HG02642 (cell line): ENCODE results near the gene DCAKD.

Experiments
- ATAC-seq: cut with Tn5 transposase; IDR thresholded peaks from one replicate; pipeline ENCODE4 v1.9.1; 2021; ENCODE audit warnings: mild to moderate bottlenecking; ENCODE audit not compliant: unreplicated experiment, poor library complexity

DCAKD gene

DNA sequence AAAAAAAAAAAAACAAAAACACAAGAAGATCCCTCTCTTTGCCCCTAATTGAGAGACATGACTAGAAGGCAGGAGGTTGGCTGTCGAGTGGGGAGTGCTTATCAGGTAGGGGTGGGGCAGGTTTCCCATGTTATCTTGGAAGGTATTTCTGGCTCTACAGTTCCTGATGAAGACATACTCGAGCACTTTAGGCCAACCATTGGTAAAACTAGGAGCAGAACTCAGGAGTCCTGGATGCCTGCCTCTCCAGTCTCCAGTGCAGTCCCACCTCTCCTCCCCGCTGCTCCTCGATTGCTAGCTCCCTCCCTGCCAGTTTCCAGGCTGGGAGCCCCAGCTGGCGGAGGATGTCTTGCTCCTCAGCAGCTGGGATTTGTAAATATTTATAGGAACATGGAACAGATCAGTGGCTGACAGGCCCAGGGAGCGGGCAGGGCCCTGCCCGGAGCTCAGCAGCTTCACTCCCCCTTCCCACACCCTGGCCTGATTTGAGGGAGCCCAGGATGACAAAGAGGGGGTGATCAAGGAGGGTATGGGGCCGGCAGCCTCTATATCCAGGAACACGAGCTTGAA, 71.9 kb downstream of the DCAKD start:
- ATAC-seq = no peak

- no peak for ATAC-seq
These were observed 72.6 kb downstream of the DCAKD start for GRCh38 chr17:44978807-44979206.

- ATAC-seq = no peak
These were observed 73.5 kb downstream of the DCAKD start for GRCh38 chr17:44977814-44978550.

DNA sequence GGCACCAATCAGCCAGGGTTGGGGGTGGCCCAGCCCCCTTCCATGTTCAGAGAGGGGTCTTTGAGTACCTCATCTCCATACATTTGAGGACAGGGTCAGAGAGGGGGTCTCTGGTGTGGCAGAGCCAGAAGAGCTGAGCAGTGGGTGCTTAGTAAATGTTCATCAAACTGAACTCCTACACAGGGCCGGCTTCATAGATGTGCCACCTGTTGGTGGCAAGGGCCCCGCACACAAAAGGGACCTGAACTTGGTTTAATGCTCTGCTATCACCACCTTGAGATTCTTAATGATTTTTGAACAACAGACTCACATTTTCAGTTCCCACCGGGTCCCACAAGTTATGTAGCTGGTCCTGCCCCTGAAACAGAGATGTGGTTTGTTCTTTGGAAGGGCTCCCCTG, 74.4 kb downstream of the DCAKD start:
- ATAC-seq = no peak

DNA sequence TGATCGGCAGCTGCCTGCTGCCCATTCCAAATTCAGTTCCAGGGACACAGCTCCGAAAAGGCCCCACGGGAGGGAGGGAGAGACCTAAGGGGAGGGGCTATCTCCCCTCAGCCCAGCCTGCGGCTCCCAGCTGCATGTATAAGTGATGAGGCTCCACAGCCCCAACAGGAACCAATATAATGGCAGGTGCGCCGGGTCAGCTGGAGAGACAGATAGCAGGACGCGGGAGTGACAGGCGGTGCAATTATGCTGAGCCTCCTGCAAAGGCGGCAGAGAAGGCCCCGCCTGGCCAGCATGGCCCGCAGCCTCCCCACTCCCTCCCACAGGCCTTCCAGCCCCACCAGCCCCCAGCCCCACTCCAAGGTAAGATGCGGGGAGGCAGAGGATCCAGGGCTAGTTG, 75.2 kb downstream of the DCAKD start:
- ATAC-seq = no peak
